Measurements from ENCODE around the gene ACBD4.
A peak's percentile ranks its signal among the peaks of the same experiment; 100 is the strongest.

Gene ACBD4

GRCh38 chr17:45144199-45145034 is 8.9 kb downstream of the ACBD4 start:
- no peaks in the 10 kb centered on the region for H3K27me3 ChIP-seq (ENCODE audit: insufficient read depth, low read length, poor library complexity, severe bottlenecking)
- no peaks in the 10 kb centered on the region for H3K9me2 ChIP-seq (replicated peaks; ENCODE audit: low read depth, low read length)
- peaks cover 12% of the 10 kb centered on the region for H3K4me1 ChIP-seq (ENCODE audit: insufficient read depth, low read length, poor library complexity, severe bottlenecking)
- peaks cover 21% of the 10 kb centered on the region for H3K79me2 ChIP-seq (ENCODE audit: insufficient read depth, low read length)
- no peaks in the 10 kb centered on the region for H3F3A ChIP-seq (ENCODE audit: low read depth)
- no peaks in the 10 kb centered on the region for H3K36me3 ChIP-seq (ENCODE audit: insufficient read depth, low read length)
- TF ChIP-seq, protein P1, sequence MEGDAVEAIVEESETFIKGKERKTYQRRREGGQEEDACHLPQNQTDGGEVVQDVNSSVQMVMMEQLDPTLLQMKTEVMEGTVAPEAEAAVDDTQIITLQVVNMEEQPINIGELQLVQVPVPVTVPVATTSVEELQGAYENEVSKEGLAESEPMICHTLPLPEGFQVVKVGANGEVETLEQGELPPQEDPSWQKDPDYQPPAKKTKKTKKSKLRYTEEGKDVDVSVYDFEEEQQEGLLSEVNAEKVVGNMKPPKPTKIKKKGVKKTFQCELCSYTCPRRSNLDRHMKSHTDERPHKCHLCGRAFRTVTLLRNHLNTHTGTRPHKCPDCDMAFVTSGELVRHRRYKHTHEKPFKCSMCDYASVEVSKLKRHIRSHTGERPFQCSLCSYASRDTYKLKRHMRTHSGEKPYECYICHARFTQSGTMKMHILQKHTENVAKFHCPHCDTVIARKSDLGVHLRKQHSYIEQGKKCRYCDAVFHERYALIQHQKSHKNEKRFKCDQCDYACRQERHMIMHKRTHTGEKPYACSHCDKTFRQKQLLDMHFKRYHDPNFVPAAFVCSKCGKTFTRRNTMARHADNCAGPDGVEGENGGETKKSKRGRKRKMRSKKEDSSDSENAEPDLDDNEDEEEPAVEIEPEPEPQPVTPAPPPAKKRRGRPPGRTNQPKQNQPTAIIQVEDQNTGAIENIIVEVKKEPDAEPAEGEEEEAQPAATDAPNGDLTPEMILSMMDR (conservative IDR thresholded peaks at IDR 0.05; ENCODE audit: low read length), result no peak
- no peak for TF ChIP-seq EZH2phosphoT487 (IDR thresholded peaks at IDR 0.05; ENCODE audit: borderline replicate concordance)
- no peaks in the 10 kb centered on the region for H3K9me3 ChIP-seq (ENCODE audit: insufficient read depth, low read depth, low read length)
- H3K9ac ChIP-seq (ENCODE audit: low read depth, low read length, poor library complexity, severe bottlenecking), result peak overlapping the region; percentile 18
- H3K4me2 ChIP-seq (ENCODE audit: low read depth, low read length, poor library complexity, severe bottlenecking), result no peak overlapping the region
- H3K4me3 ChIP-seq (ENCODE audit: low read length, poor library complexity, severe bottlenecking), result no peak overlapping the region
- no peak overlapping the region for H2AFZ ChIP-seq (ENCODE audit: low read length)
- H4K20me1 ChIP-seq (ENCODE audit: insufficient read depth, low read length, poor library complexity, severe bottlenecking), result peaks cover 9% of the 10 kb centered on the region

- Histone ChIP-seq H3K9me3 (ENCODE audit: insufficient read depth, low read depth, low read length) (no peaks in the 10 kb centered on the region), H3K4me3 (ENCODE audit: low read length, poor library complexity, severe bottlenecking) (no peak overlapping the region), H3F3A (ENCODE audit: low read depth) (no peaks in the 10 kb centered on the region), H3K27me3 (ENCODE audit: insufficient read depth, low read length, poor library complexity, severe bottlenecking) (no peaks in the 10 kb centered on the region), H3K9ac (ENCODE audit: low read depth, low read length, poor library complexity, severe bottlenecking) (no peak overlapping the region), H3K4me1 (ENCODE audit: insufficient read depth, low read length, poor library complexity, severe bottlenecking) (peaks cover 12% of the 10 kb centered on the region), H4K20me1 (ENCODE audit: insufficient read depth, low read length, poor library complexity, severe bottlenecking) (peaks cover 15% of the 10 kb centered on the region), H3K9me2 (replicated peaks; ENCODE audit: low read depth, low read length) (no peaks in the 10 kb centered on the region), H3K79me2 (ENCODE audit: insufficient read depth, low read length) (peaks cover 27% of the 10 kb centered on the region), H3K36me3 (ENCODE audit: insufficient read depth, low read length) (no peaks in the 10 kb centered on the region), H3K4me2 (ENCODE audit: low read depth, low read length, poor library complexity, severe bottlenecking) (no peak overlapping the region), H2AFZ (ENCODE audit: low read length) (no peak overlapping the region)
- TF ChIP-seq, protein P1 (conservative IDR thresholded peaks at IDR 0.05; ENCODE audit: low read length), result no peak
- no peak for TF ChIP-seq EZH2phosphoT487 (IDR thresholded peaks at IDR 0.05; ENCODE audit: borderline replicate concordance)
These were observed 9.5 kb downstream of the ACBD4 start for GRCh38 chr17:45145035-45145389.

DNA sequence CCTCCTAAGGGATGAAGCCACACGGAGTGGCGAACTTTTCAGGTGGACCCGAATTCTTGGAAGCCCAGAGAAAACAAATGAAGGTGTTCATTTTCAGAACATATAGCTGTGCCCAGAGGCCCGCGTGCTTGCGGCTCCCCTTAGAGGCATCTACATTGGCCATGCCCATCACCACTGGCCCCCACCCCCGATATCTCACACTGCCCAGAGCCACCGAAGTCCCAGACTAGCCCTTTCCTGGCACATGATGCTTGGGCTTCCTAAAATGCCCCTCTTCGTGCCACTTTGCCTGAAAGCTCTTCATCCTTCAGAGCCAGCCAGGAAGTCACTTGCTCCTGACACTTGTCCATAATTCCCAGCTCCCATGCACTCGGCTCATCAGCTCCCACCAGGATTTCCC is 10.7 kb downstream of the ACBD4 start:
- peak overlapping the region; percentile 78 for H3K4me3 ChIP-seq (ENCODE audit: low read length, poor library complexity, severe bottlenecking)
- TF ChIP-seq, protein P1 (conservative IDR thresholded peaks at IDR 0.05; ENCODE audit: low read length), result no peak
- TF ChIP-seq EZH2phosphoT487 (IDR thresholded peaks at IDR 0.05; ENCODE audit: borderline replicate concordance), result no peak
- peaks cover 27% of the 10 kb centered on the region for H4K20me1 ChIP-seq (ENCODE audit: insufficient read depth, low read length, poor library complexity, severe bottlenecking)
- H3K9ac ChIP-seq (ENCODE audit: low read depth, low read length, poor library complexity, severe bottlenecking), result peak overlapping the region; percentile 95
- H3K36me3 ChIP-seq (ENCODE audit: insufficient read depth, low read length), result no peaks in the 10 kb centered on the region
- no peaks in the 10 kb centered on the region for H3K9me3 ChIP-seq (ENCODE audit: insufficient read depth, low read depth, low read length)
- H3K27me3 ChIP-seq (ENCODE audit: insufficient read depth, low read length, poor library complexity, severe bottlenecking), result no peaks in the 10 kb centered on the region
- H3K4me2 ChIP-seq (ENCODE audit: low read depth, low read length, poor library complexity, severe bottlenecking), result peak overlapping the region; percentile 74
- no peaks in the 10 kb centered on the region; the same call in 1 of the 2 replicates for H3F3A ChIP-seq (ENCODE audit: low read depth)
- H3K4me1 ChIP-seq (ENCODE audit: insufficient read depth, low read length, poor library complexity, severe bottlenecking), result peaks cover 19% of the 10 kb centered on the region
- no peaks in the 10 kb centered on the region for H3K9me2 ChIP-seq (replicated peaks; ENCODE audit: low read depth, low read length)
- H2AFZ ChIP-seq (ENCODE audit: low read length), result no peak overlapping the region
- H3K79me2 ChIP-seq (ENCODE audit: insufficient read depth, low read length), result peaks cover 38% of the 10 kb centered on the region

Data from Loucy (cell line).